Raji (cell line): ENCODE results near the gene OTULIN.

Experiments used
- POLR2A ChIP-seq: IDR thresholded peaks from 2 replicates; pipeline ENCODE4 v1.6.1; 2011; ENCODE audit warnings: low read depth, low read length, control low read depth; ENCODE audit not compliant: insufficient read depth

Gene OTULIN

DNA sequence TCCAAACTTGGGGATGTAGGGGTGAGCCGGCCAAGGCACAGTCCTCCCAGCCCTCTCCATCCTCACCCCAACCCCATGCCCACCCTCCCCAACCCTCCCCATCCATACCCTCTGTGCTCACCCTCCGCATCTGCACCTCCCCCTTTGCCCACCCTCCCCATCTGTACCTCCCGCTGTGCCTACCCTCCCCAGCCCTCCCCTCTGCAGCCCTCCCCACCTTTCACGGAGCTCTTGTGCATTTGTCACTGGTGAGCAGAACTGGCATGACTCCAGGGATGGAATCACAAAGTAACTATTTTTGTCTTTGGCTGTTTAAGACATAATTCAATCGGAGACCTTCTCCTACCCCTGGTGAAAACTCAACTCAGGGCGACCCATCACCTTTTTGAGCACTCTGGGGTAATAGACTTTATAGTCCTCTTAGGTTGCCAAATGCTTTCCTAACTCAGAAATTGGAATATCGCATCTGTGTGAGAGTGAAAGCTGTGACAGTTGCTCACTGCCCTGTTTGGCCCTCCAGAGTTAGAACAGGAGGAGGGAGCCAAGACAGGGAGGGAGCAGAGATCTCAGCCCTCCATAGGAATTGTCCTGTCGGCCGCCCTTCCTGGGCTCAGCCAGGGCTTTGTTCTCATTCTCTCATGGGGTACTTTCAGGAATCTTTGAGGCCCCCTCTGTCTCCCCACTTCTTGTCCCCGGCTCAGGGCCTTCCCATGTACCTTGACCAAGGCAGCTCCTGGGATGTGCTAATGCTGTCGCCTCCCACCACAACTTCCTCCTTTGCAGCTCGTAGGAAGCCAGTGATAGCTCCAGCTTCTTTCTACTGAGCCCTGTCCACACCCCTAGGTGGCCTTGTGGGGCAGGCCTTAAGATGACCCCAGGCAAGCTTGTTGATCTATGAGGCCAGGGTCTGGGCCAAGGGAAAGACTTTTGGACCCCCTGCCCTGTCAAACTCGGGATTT, 36.2 kb downstream of the OTULIN start:
- TF ChIP-seq POLR2A: no peak

DNA sequence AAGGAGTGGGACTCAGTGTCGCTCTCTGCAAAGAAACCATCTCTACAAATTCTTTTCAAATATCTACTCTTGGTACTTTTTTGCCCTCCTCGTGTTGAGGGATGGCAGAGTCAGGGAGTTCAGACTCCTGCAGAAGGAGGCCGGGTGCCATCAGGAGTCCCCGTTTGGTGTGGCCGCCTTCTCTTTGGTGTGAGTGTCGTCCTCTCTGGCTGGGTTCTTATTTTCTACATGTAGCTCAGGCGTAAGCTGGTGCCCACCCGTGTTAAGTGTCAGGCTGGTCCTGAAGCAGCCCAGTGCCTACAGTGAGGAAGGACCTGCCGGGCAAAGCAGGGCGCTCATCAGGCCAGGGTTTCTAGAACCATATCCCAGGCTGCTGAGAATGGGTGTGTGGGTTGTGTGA, 37.0 kb downstream of the OTULIN start:
- no peak for TF ChIP-seq POLR2A

DNA sequence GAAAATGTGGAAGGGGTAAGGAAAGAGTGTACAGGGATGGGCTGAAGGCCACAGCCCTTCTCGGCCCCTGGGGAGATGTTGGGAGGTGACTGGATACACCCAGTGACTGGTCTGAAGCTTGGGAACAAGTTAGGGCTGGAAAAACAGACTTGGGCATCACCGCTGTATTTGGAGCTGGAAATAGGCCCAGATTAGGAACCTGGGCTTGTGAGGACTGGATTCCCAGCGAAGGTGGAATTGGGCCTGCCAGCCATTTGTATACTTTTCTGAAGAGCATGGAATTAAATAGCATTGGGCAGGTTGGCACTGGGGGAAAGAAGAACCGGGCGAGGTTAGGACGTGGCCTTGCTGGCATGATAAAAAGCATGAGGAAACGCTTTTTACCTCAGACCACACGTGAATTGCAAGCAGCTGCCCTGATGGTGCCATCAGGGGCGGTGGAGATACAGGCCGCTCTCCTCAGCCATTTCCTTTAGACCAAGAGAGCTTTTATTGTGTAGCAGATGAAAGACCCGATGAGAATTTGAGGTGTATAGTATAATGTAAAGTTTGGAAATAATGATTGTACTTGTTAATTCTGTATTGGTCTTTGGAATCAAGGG, 37.8 kb downstream of the OTULIN start:
- TF ChIP-seq POLR2A: no peak

DNA sequence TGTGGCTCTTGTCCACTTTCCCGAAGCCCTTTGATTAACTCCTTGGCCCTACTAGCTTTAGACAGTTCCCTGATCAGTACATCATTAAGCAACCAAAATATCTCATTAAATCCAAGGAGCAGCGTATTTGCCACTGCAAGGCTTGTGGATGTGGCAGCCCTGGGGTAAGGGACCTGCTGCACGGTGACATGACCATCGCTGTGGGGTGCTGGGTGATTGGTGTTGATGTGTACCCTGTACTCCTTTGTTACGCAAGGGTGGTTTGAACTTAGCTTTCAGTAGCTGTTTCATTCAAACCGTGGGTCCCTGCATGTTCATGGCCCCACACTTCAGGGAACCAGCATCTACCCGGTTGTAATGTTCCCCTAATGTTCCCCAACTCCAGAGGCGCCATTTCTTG, 41.0 kb downstream of the OTULIN start:
- no peak for TF ChIP-seq POLR2A

DNA sequence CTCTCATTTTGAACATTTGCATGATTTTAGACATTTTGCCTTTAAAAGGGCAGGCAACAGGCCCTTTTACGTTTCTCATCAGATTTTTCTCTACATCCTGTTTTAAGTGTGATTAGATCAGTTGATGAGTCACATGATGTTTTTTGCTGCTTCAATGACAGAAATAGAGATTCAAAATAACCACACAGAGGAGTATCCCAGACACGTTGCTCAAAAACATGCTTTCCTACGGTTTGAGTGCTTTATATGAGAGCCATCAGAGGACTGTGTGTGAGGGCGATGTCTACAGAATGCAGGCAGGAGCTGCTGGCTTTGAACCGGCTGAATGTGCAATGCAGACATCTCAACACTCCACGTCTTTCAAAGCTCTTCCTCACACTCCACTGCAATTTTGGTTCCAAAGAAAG, 42.1 kb downstream of the OTULIN start:
- no peak for TF ChIP-seq POLR2A

DNA sequence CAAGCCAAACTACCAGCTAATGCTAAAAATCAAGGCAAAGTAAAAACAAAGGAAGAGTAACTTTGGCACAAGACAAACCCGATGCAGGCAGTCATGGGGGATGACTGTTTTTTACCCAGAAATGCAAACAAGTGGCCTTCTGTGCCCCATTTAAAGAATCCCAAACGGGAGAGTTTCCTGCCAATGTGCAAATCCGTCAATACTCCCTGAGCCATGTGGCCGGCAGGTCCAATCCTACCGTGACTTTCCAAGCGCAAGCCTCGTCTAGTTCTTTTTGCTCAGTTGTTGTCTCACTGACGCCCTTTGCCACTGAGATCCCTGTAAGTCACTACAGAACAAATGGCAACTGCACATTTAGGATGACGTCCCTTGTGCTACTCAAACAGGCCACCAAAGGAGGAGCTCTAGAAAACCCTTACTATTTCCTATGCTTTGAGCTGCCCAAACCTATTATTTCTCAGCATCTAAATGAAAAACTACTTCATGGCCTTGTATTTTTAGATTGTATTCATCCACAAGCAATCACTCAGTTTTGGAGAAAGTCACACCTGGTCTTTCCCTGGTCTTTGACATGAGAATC, 43.4 kb downstream of the OTULIN start:
- no peak for TF ChIP-seq POLR2A

DNA sequence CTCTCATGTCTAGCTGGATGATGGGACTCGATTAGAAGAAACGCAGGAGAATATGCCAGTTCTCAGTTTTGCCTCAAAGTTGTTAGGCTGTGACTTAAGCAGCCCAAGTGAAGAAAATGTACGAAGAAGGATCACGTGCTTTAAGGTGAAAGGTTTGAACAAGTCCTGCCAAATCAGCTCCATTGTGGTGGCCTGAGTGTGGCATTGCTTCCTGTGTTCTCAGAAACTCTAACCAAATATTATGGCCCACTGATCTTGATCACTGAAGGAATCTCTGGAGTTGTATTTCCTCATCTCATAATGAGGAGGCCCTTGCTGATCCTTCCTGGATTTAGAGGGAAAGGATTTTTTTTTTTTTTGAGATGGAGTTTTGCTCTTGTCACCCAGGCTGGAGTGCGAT, 44.0 kb downstream of the OTULIN start:
- no peak for TF ChIP-seq POLR2A

DNA sequence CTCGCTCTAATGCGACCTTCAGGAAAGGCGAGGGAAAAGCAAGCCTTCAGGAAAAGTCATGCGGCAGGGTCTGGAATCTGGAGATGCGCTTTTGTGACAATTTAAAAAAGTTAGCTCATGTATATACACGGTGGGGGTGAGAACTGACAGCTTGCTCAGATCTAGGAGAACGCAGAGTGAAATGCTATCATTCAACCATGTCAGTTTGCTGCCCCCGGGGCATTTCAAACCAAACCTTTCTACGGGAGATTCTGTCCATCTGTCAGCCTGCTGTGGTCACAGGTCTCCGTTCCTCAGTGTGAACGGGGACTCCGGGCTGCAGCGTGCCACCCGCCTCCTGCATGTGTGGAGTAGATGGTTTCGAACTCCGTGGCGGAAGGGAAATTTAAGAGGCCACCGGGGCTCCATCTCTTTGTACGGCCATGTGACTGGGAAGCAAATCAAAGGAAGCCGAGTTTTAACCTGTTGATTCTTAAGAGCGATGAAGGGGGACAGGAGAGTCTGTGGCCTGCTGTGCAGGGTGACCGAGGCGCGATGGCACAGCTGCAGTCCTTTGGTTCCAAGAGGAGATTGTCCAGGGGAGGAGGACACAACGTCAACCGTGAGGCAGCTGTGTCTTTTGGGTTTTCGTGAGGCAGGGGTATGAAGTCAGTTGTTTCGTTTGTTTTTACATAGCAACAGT, 45.9 kb downstream of the OTULIN start:
- TF ChIP-seq POLR2A: no peak

DNA sequence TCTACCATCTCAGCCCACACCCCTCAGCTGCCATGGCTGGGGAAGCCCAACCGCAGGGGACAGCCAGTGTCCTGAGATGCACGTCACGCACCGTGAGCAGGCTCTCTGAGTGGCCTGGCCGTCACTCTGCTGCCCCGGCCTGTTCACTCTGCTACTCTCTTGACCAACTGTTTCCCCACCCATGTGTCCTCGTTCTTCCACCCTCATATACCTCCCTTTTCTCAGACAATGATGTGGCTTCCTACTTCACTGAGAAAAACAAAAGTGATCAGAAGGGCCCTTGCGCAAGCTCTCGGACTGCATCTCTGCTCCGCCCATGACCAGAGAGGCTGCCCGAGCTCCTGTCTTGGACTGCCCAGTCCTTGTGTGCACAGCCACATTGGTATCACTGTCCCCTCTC, 47.6 kb downstream of the OTULIN start:
- TF ChIP-seq POLR2A: no peak

DNA sequence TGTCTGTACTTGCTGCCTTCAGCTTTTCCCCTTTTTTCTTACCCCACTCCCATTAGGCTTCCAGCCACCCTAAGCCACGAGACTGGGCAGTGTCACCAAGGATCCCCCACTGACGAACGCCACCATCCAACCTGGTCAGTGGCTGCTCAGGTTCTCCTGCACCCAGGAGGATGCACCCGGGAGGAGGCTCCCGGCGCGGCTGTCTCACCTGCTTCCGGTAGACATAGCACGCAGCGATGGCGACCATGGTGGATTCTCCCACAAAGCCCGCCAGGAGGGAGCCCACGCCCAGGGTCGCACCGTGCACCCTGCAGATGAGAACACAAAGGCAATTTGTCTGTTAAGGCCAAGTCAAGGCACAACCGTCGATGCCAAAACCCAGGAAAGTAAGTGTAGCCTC, 48.1 kb downstream of the OTULIN start:
- no peak for TF ChIP-seq POLR2A

DNA sequence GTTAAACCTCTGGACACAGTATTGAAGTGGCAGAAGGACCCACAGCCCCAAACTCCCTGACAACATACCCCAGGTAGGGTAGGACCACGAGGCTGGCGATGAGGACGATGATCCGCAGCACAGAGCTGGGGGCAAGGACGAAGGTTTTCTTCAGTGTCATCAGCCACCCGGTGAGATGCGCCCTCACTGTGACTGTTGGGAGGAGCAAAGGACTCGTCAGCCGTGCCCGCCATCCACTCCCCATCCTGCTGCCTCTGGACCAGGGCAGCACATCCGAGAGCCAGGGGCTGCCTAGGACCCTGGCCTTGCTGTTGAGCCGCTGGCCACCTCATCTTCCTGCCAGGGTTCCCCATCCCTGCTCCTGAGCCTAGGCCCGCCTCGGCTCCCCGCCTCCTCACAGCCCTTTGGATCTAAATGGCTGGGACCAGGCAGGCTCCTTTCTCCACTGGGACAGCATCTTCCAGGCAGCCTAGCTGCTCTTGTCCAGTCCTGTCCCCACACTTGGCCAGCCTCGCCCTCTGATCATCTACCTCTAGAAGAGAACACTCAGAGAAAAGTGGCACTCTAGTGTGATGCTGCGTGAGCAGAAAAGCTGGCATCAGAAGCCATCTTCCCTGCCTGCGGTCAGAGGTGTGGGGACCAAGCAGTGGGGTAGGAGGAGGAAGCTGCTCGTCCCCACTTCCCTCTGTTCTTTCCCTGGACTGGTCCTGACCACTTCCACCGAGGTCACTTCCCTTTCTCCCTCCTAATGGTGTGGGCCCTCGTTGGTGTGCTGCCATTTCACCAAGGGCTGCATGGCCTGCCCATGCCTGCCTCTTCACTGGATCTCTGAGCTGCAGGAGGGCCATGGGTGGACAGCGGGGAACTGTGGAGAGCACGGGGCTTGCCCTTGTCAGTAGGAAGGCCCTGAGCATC, 49.2 kb downstream of the OTULIN start:
- no peak for TF ChIP-seq POLR2A

DNA sequence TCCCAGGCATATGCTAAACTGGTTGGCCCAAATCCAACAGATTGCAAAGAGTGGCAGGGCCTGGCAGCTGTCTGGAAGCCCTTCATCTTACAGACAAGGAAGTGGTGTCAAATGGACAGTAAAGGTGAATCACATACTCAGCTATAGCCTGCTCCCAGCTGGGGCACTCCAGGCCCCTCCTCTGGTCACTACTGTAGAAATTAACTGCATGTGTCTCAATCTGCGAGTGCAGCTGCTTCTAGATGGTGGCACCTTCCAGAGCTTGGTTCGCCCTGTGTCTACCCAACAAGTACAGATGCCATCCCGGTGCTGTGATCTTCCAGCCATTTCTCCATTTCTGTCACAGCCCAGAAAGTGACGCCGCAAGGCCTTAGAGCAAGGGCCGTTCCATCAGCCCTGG, 50.2 kb downstream of the OTULIN start:
- no peak for TF ChIP-seq POLR2A

DNA sequence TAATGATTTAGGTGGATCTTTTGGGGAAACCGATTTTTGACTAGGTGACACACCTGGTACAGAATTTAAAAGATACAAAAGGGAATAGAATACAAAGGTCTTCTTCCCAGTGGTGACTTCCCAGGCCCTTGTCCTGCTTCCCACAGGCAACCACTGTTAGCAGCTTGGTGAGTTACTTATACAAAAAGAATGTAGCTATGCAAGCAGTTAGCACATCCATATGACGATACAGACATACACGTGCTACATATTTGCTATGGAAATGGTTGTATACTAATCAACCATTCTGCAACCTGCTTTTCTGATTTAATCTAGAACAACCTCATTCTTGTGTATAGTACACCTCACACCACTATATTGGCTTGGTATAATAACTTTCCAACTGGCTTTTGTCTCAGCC, 51.0 kb downstream of the OTULIN start:
- no peak for TF ChIP-seq POLR2A
